HG02981 (cell line): ENCODE data around the gene SOX2.
"Not testable (repeated sequence)": the region's sequence is repeated elsewhere in the genome, so short reads cannot be mapped to it uniquely, and the experiment has no call there.

ENCODE experiments used
- ATAC-seq: cut with Tn5 transposase; IDR thresholded peaks from one replicate; pipeline ENCODE4 v1.9.1; 2021; ENCODE audit warnings: mild to moderate bottlenecking, moderate library complexity; ENCODE audit not compliant: unreplicated experiment

Gene SOX2

GRCh38 chr3:181753391-181753790, 41.7 kb downstream of the SOX2 start:
- no peak for ATAC-seq

GRCh38 chr3:181755959-181756358, 44.2 kb downstream of the SOX2 start:
- ATAC-seq, result no peak

- no peak for ATAC-seq
Observed at GRCh38 chr3:181756645-181757297, 45.0 kb downstream of the SOX2 start.

- ATAC-seq, result no peak
Observed at GRCh38 chr3:181757694-181758306, 46.1 kb downstream of the SOX2 start.

GRCh38 chr3:181761906-181762305, 50.2 kb downstream of the SOX2 start:
- no peak for ATAC-seq

- ATAC-seq, result not testable (repeated sequence)
Observed at GRCh38 chr3:181764033-181764432, 52.3 kb downstream of the SOX2 start.
